K562 (cell line): Measurements from ENCODE around the gene ICAM2. TPM values are rescaled to one million over a fixed set of nuclear protein-coding genes. Genes with fewer than 3 reads are reported as not detected.

Source experiments
- CBX5 ChIP-seq: IDR thresholded peaks from 2 replicates; pipeline ENCODE4 v1.6.1; 2014; ENCODE audit warnings: low read depth, borderline replicate concordance
- CEBPZ ChIP-seq: fragments of 150-350 bp; IDR thresholded peaks from 2 replicates; pipeline ENCODE4 v1.6.1; 2014; ENCODE audit warnings: low read depth, mild to moderate bottlenecking, low read length, borderline replicate concordance
- CLOCK ChIP-seq: fragments of 250-450 bp; sonication (Bioruptor Pico); IDR thresholded peaks from 2 replicates; pipeline ENCODE4 v1.4.0; 2020; ENCODE audit warnings: mild to moderate bottlenecking, moderate library complexity, borderline replicate concordance
- DPF2 ChIP-seq: fragments of 450-650 bp; IDR thresholded peaks from 2 replicates; pipeline ENCODE4 v1.6.1; 2016
- NFXL1 ChIP-seq: fragments of 450-650 bp; formaldehyde crosslinking; IDR thresholded peaks from 2 replicates; pipeline ENCODE4 v1.4.0; 2021; ENCODE audit warnings: mild to moderate bottlenecking
- NR2C1 ChIP-seq, 2 experiments: fragments of 450-650 bp; IDR thresholded peaks; 2 replicates each; pipeline ENCODE4 v1.6.1; 2017; ENCODE audit warnings: mild to moderate bottlenecking in 2 of 2, antibody characterized with exemption in 1 of 2, inconsistent platforms in 1 of 2, missing compliant biosample characterization in 1 of 2, missing genetic modification characterization in 1 of 2
- POU5F1 ChIP-seq: fragments of 150-350 bp; IDR thresholded peaks from 2 replicates; pipeline ENCODE4 v1.6.1; 2014; ENCODE audit warnings: borderline replicate concordance, low read length, low read depth, mild to moderate bottlenecking; ENCODE audit not compliant: partially characterized antibody
- XRCC5 ChIP-seq: fragments of 200-400 bp; formaldehyde crosslinking; IDR thresholded peaks from 2 replicates; pipeline ENCODE4 v1.6.1; 2017; ENCODE audit warnings: low read depth, mild to moderate bottlenecking, low read length
- ZNF318 ChIP-seq, 2 experiments: fragments of 450-650 bp; IDR thresholded peaks; 2 replicates each; pipeline ENCODE4 v1.6.1; 2016; ENCODE audit warnings: mild to moderate bottlenecking in 2 of 2, borderline replicate concordance in 1 of 2, low read depth in 1 of 2, moderate library complexity in 1 of 2
- polyA plus RNA-seq, 8 experiments: library from polyadenylated mRNA; depleted of rRNA in 4 of 8; stranded (reverse) in 5 of 8; unstranded in 3 of 8; fragments of >200 nt; fragmentation: Nextera tagmentation in 2 of 8; fragmentation: Illumina TruSeq in 1 of 8; extraction: Ambion mirVana in 2 of 8; extraction: Trizol in 1 of 8; gene quantifications; 2 replicates each; pipeline versions ENCODE4 v1.2.1 to v1.2.3, GENCODE V29; 2011 to 2014; ENCODE audit warnings: inconsistent platforms in 1 of 8, missing spikeins in 1 of 8
- total RNA-seq, 7 experiments: library from RNA; depleted of rRNA in 6 of 7; stranded (reverse); fragments of >200 nt in 6 of 7; fragmentation: Illumina TruSeq in 2 of 7; extraction: Trizol in 2 of 7; gene quantifications; 2 replicates each; pipeline versions ENCODE4 v1.2.1 to v1.2.3, GENCODE V29; 2011 to 2021; ENCODE audit warnings: low replicate concordance in 1 of 7

Gene ICAM2
- total and polyA plus RNA-seq, 9 of the 15 experiments (the other 6 are each of a cell fraction or from before 2014, with no cell fraction given): 37.9 to 89.4 (median 60.6) TPM

GRCh38 chr17:63998050-63998720 lies 22.2 kb downstream of the ICAM2 start, which contains the start of gene PRR29 (continued):
- TF ChIP-seq ZNF318 (IDR thresholded peaks at IDR 0.05; ENCODE audit: borderline replicate concordance in 1 of 2, low read depth in 1 of 2) (no peak), NR2C1 (IDR thresholded peaks at IDR 0.05) (no peak), NR2C1 (tag; IDR thresholded peaks at IDR 0.05) (no peak), CEBPZ (no peak), CBX5 (no peak), CLOCK (CRISPR knock-in tag) (no peak), NFXL1 (CRISPR knock-in tag) (no peak), POU5F1 (no peak), XRCC5 (no peak), DPF2 (no peak)
